OCI-LY1 (cell line): ENCODE measurements around the gene ANP32A.

ENCODE experiments used
- CTCF ChIP-seq: fragments of 200-600 bp; sonication (generic), shearing (Covaris generic); IDR thresholded peaks from 2 replicates; pipeline ENCODE4 v1.5.1; 2017; ENCODE audit warnings: mild to moderate bottlenecking, antibody characterized with exemption, low read length, moderate library complexity, mixed read lengths
- EZH2 ChIP-seq: fragments of 200-600 bp; sonication (generic), shearing (Covaris generic); IDR thresholded peaks from 2 replicates; pipeline ENCODE4 v1.8.0; 2017; ENCODE audit warnings: borderline replicate concordance, mixed run types, mild to moderate bottlenecking, antibody characterized with exemption, low read length, moderate library complexity, mixed read lengths

- TF ChIP-seq CTCF (no peak), EZH2 (no peak)
Measured at GRCh38 chr15:68822818-68823217, 2.1 kb upstream of the ANP32A start.
